GM12878 (cell line): ENCODE data around the gene SMO. TPM values are rescaled to one million over a fixed set of nuclear protein-coding genes. Genes with fewer than 3 reads are reported as not detected.

ENCODE experiments used
- ATAC-seq: fragments of 200-7000 bp; cut with Tn5 transposase; 3 replicates; pipeline ENCODE4 v1.9.1; 2020; ENCODE audit warnings: mild to moderate bottlenecking, moderate library complexity
- BruUV-seq: library from RNA; stranded (reverse); fragments of 400-500 nt; replicated peaks from 2 replicates; lab custom pipeline; 2021; lab: Mats Ljungman, UMichigan
- CTCF ChIA-PET: fragments of 300-600 bp; sonication (Branson Sonifier 250); formaldehyde crosslinking; extraction: SDS; loops from one replicate; lab custom pipeline; 2021; ENCODE audit warnings: inconsistent platforms; lab: Yijun Ruan, JAX
- POLR2A ChIA-PET: fragments of 350-600 bp; formaldehyde crosslinking; extraction: SDS; loops from one replicate; lab custom pipeline; 2021; ENCODE audit warnings: inconsistent platforms; lab: Charles Lee
- RAD21 ChIA-PET: fragments of 300-600 bp; sonication (Branson Sonifier 250); formaldehyde crosslinking; loops from one replicate; lab custom pipeline; 2023; ENCODE audit warnings: antibody characterized with exemption; ENCODE audit not compliant: unreplicated experiment; lab: Charles Lee
- SMC1A ChIA-PET: fragments of 300-600 bp; sonication (Branson Sonifier 250); formaldehyde crosslinking; loops from one replicate; lab custom pipeline; 2023; ENCODE audit not compliant: unreplicated experiment, uncharacterized antibody; lab: Charles Lee
- DNase-seq: peaks from one replicate; pipeline ENCODE4 v3.0.0-alpha.2; 2011; ENCODE audit warnings: low read depth, low spot score
- FAIRE-seq: peaks from 3 replicates; lab custom pipeline; 2011; peaks lifted over from hg19 to GRCh38; lab: Jason Lieb, UNC
- H2AFZ ChIP-seq: 2 replicates; pipeline ENCODE4 v1.6.0; 2011; ENCODE audit warnings: low read depth, low read length, control low read depth; ENCODE audit not compliant: control insufficient read depth
- H3K27ac ChIP-seq: 2 replicates; pipeline ENCODE4 v1.5.1; 2011; ENCODE audit warnings: control low read depth; ENCODE audit not compliant: control insufficient read depth, insufficient read depth
- H3K27me3 ChIP-seq, 2 experiments: replicated peaks in 1 of 2; 2 replicates each; pipeline versions ENCODE4 v1.6.0 to v1.6.1; 2011; ENCODE audit warnings: low read length in 1 of 2; ENCODE audit not compliant: control insufficient read depth in 2 of 2, insufficient read depth in 2 of 2
- H3K36me3 ChIP-seq, 2 experiments: 2 replicates each; pipeline ENCODE4 v1.5.1; 2011; ENCODE audit warnings: low read length in 1 of 2; ENCODE audit not compliant: control insufficient read depth in 2 of 2, insufficient read depth in 2 of 2
- H3K4me1 ChIP-seq: 2 replicates; pipeline ENCODE4 v1.6.1; 2011; ENCODE audit warnings: mild to moderate bottlenecking, low read length, moderate library complexity, mixed read lengths; ENCODE audit not compliant: control insufficient read depth, insufficient read depth
- H3K4me2 ChIP-seq: 2 replicates; pipeline ENCODE4 v1.6.0; 2011; ENCODE audit warnings: control low read depth; ENCODE audit not compliant: control insufficient read depth, insufficient read depth
- H3K4me3 ChIP-seq: fragments of 200-600 bp; sonication (generic); 2 replicates; pipeline ENCODE4 v1.5.1; 2016
- H3K79me2 ChIP-seq: 2 replicates; pipeline ENCODE4 v1.6.0; 2011; ENCODE audit warnings: low read length; ENCODE audit not compliant: control insufficient read depth, insufficient read depth
- H3K9ac ChIP-seq: 2 replicates; pipeline ENCODE4 v1.8.0; 2011; ENCODE audit warnings: low read length, control low read depth, mixed read lengths; ENCODE audit not compliant: control insufficient read depth, insufficient read depth
- H3K9me3 ChIP-seq: replicated peaks from 3 replicates; pipeline ENCODE4 v1.5.1; 2011; ENCODE audit warnings: mild to moderate bottlenecking, low read length; ENCODE audit not compliant: control insufficient read depth, insufficient read depth
- H4K20me1 ChIP-seq: 2 replicates; pipeline ENCODE4 v1.6.0; 2011; ENCODE audit not compliant: control insufficient read depth, insufficient read depth
- NFIC ChIP-seq: IDR thresholded peaks from 2 replicates; pipeline ENCODE4 v1.6.1; 2012; ENCODE audit warnings: low read depth, mild to moderate bottlenecking, inconsistent platforms, low read length, moderate library complexity
- TCF3 ChIP-seq: IDR thresholded peaks from 2 replicates; pipeline ENCODE4 v1.6.1; 2012; ENCODE audit warnings: low read depth, mild to moderate bottlenecking, low read length, borderline replicate concordance; ENCODE audit not compliant: insufficient read depth
- WGBS: methylation state at CpG from one replicate; pipeline ENCODE4 v1.1.6; 2016; ENCODE audit warnings: low lambda C conversion rate; ENCODE audit not compliant: insufficient replicate concordance, insufficient coverage; ENCODE audit errors: missing lambda C conversion rate; 5-methylcytosine and 5-hydroxymethylcytosine counted together
- in situ Hi-C: fragments of 300-500 bp; cut with MboI; formaldehyde crosslinking; loops from 9 replicates; pipeline ENCODE4 v1.14.3; 2018; ENCODE audit warnings: mixed read lengths
- intact Hi-C: fragments of 100-400 bp; cut with micrococcal nuclease; formaldehyde crosslinking; loops from one replicate; pipeline ENCODE4 v1.14.2; 2022; ENCODE audit not compliant: unreplicated experiment
- polyA plus RNA-seq, 11 experiments: library from polyadenylated mRNA; depleted of rRNA in 4 of 11; unstranded in 6 of 11; stranded (reverse) in 5 of 11; fragments of >200 nt; fragmentation: Nextera tagmentation in 4 of 11; fragmentation: Illumina TruSeq in 1 of 11; extraction: Ambion mirVana in 4 of 11; extraction: Trizol in 1 of 11; gene quantifications; 1 replicate in 1 of 11; 2 replicates in 10 of 11; pipeline versions ENCODE4 v1.2.1 to v1.2.3, GENCODE V29; 2011 to 2016; ENCODE audit warnings: inconsistent platforms in 2 of 11, missing spikeins in 2 of 11, low read depth in 1 of 11
- small RNA-seq: library from RNA; depleted of rRNA; stranded (forward); fragments of <200 nt; gene quantifications from one replicate; pipeline ENCODE3, GENCODE V24; 2014
- total RNA-seq, 4 experiments: library from RNA; depleted of rRNA in 3 of 4; stranded (reverse); fragments of >200 nt in 3 of 4; fragmentation: Illumina TruSeq in 1 of 4; extraction: Trizol in 1 of 4; gene quantifications; 2 replicates each; pipeline versions ENCODE4 v1.2.1 to v1.2.3, GENCODE V29; 2013 to 2021

Gene SMO
- total and polyA plus RNA-seq, 10 of the 15 experiments (the other 5 are each of a cell fraction or from before 2014, with no cell fraction given) = 0.40 to 11.2 (median 2.6) TPM

DNA sequence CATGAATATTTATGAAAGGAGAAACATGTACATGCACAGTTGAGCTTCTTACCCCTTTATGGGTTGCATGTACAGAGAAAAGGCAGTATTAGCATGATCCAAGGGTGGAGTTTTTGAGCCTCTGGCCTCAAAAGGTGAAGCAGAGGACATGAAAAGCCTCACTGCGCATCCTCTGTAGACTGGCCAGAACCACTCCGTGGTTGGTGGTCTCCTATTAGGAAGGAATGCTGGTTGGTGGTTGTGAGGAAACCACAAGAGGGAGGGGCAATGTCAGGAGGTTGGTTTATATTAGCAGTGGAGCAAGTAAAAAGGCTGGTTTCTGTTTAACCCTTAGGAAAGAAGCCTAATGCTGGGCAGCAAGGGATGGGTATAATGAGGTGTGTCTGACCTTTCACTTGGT, 73.9 kb downstream of the SMO start:
- DNase-seq (no peak), ATAC-seq (no peak), FAIRE-seq (no peak)
- TF ChIP-seq TCF3 = no peak
- TF ChIP-seq NFIC = no peak
- no peak overlapping the region for H3K4me3 ChIP-seq
- no peak overlapping the region for H3K9ac ChIP-seq
- no peaks in the 10 kb centered on the region for H4K20me1 ChIP-seq
- H3K79me2 ChIP-seq = no peaks in the 10 kb centered on the region
- no peak overlapping the region for H2AFZ ChIP-seq
- ChIA-PET CTCF (interaction anchor here (1.0 to 3.0 kb wide), 4 partner anchors 9 to 105 kb away, joined by 4 to 16 read pairs (median 8); no protein-coding TSS in a partner anchor), POLR2A (no interaction called here), SMC1A (interaction anchor here (0.9 to 2.3 kb wide), 3 partner anchors 9 to 14 kb away, joined by 3 to 8 read pairs (median 3); no protein-coding TSS in a partner anchor), RAD21 (interaction anchor here (1.0 kb wide), 1 partner anchor 38 kb away, joined by 3 read pairs; no protein-coding TSS in a partner anchor)
- H3K27ac ChIP-seq = no peak overlapping the region
- no peaks in the 10 kb centered on the region for H3K27me3 ChIP-seq
- no TSS peak for BruUV-seq
- H3K4me1 ChIP-seq = peaks cover 3% of the 10 kb centered on the region; the same call in 1 of the 2 replicates
- H3K36me3 ChIP-seq = no peaks in the 10 kb centered on the region
- in situ Hi-C loops = no loop called here
- H3K9me3 ChIP-seq = no peaks in the 10 kb centered on the region
- H3K4me2 ChIP-seq = no peak overlapping the region
- intact Hi-C loops = no loop called here
- 79% methylated on average over 2 of the region's 2 CpGs for WGBS

Small RNA genes lying within 50 kb of the gene (small RNA-seq; reads per million reads assigned to genes)
- not detected for gene RNY1P11

Other genes starting within 250 kb of the SMO start
- gene TNPO3, start 133.5 kb upstream of the SMO start, total RNA-seq (2014; rRNA removed) = 72.7 and 77.4 TPM in 2 replicates
- 64.3 and 64.5 TPM in 2 replicates for gene TNPO3, start 133.5 kb upstream of the SMO start, total RNA-seq (2014; rRNA removed; fragmentation: Illumina TruSeq; extraction: Trizol)
- gene TNPO3, start 133.5 kb upstream of the SMO start, total RNA-seq (2021) = 63.0 and 67.6 TPM in 2 replicates
- gene TNPO3, start 133.5 kb upstream of the SMO start, polyA plus RNA-seq (2011; rRNA removed) = 46.6 and 56.7 TPM in 2 replicates
- gene TNPO3, start 133.5 kb upstream of the SMO start, polyA plus RNA-seq (2014; fragmentation: Illumina TruSeq; extraction: Trizol) = 68.7 and 68.9 TPM in 2 replicates
- gene TNPO3, start 133.5 kb upstream of the SMO start, polyA plus RNA-seq (2014; fragmentation: Nextera tagmentation; extraction: Ambion mirVana) = 10 to 100 TPM; 17.6 to 23.5 TPM
- gene TNPO3, start 133.5 kb upstream of the SMO start, polyA plus RNA-seq (2014; rRNA removed) = 52.4 and 57.4 TPM in 2 replicates
- gene TNPO3, start 133.5 kb upstream of the SMO start, polyA plus RNA-seq (2016; fragmentation: Nextera tagmentation; extraction: Ambion mirVana) = 10 to 100 TPM; 84.5 to 91.8 TPM
- 108 and 109 TPM in 2 replicates for gene TSPAN33, start 43.9 kb upstream of the SMO start, total RNA-seq (2014; rRNA removed)
- gene TSPAN33, start 43.9 kb upstream of the SMO start, total RNA-seq (2014; rRNA removed; fragmentation: Illumina TruSeq; extraction: Trizol) = 77.8 and 78.8 TPM in 2 replicates
- 113 and 122 TPM in 2 replicates for gene TSPAN33, start 43.9 kb upstream of the SMO start, total RNA-seq (2021)
- gene TSPAN33, start 43.9 kb upstream of the SMO start, polyA plus RNA-seq (2011; rRNA removed) = 89.1 and 123 TPM in 2 replicates
- 78.5 and 94.8 TPM in 2 replicates for gene TSPAN33, start 43.9 kb upstream of the SMO start, polyA plus RNA-seq (2014; fragmentation: Illumina TruSeq; extraction: Trizol)
- 10 to 100 TPM; 17.8 to 30.0 TPM for gene TSPAN33, start 43.9 kb upstream of the SMO start, polyA plus RNA-seq (2014; fragmentation: Nextera tagmentation; extraction: Ambion mirVana)
- gene TSPAN33, start 43.9 kb upstream of the SMO start, polyA plus RNA-seq (2014; rRNA removed) = 95.6 and 99.0 TPM in 2 replicates
- 10 to 100 TPM; 12.0 to 15.8 TPM for gene TSPAN33, start 43.9 kb upstream of the SMO start, polyA plus RNA-seq (2016; fragmentation: Nextera tagmentation; extraction: Ambion mirVana)
- 6.0 and 6.7 TPM in 2 replicates for gene AHCYL2, start 36.4 kb downstream of the SMO start, total RNA-seq (2014; rRNA removed)
- gene AHCYL2, start 36.4 kb downstream of the SMO start, total RNA-seq (2014; rRNA removed; fragmentation: Illumina TruSeq; extraction: Trizol) = 4.7 and 5.5 TPM in 2 replicates
- 7.0 and 8.3 TPM in 2 replicates for gene AHCYL2, start 36.4 kb downstream of the SMO start, total RNA-seq (2021)
- 29.1 and 31.4 TPM in 2 replicates for gene AHCYL2, start 36.4 kb downstream of the SMO start, polyA plus RNA-seq (2011; rRNA removed)
- gene AHCYL2, start 36.4 kb downstream of the SMO start, polyA plus RNA-seq (2014; fragmentation: Illumina TruSeq; extraction: Trizol) = 7.7 and 9.8 TPM in 2 replicates
- 1 to 10 TPM; 1.7 to 2.0 TPM for gene AHCYL2, start 36.4 kb downstream of the SMO start, polyA plus RNA-seq (2014; fragmentation: Nextera tagmentation; extraction: Ambion mirVana)
- gene AHCYL2, start 36.4 kb downstream of the SMO start, polyA plus RNA-seq (2014; rRNA removed) = 5.0 and 6.1 TPM in 2 replicates
- 1 to 10 TPM; 3.5 to 4.4 TPM for gene AHCYL2, start 36.4 kb downstream of the SMO start, polyA plus RNA-seq (2016; fragmentation: Nextera tagmentation; extraction: Ambion mirVana)
- gene STRIP2, start 245.8 kb downstream of the SMO start, total RNA-seq (2014; rRNA removed) = 1.7 and 1.9 TPM in 2 replicates
- 1.1 and 1.5 TPM in 2 replicates for gene STRIP2, start 245.8 kb downstream of the SMO start, total RNA-seq (2014; rRNA removed; fragmentation: Illumina TruSeq; extraction: Trizol)
- 1.7 and 1.8 TPM in 2 replicates for gene STRIP2, start 245.8 kb downstream of the SMO start, total RNA-seq (2021)
- 5.4 and 5.8 TPM in 2 replicates for gene STRIP2, start 245.8 kb downstream of the SMO start, polyA plus RNA-seq (2011; rRNA removed)
- 1.2 and 1.8 TPM in 2 replicates for gene STRIP2, start 245.8 kb downstream of the SMO start, polyA plus RNA-seq (2014; fragmentation: Illumina TruSeq; extraction: Trizol)
- gene STRIP2, start 245.8 kb downstream of the SMO start, polyA plus RNA-seq (2014; fragmentation: Nextera tagmentation; extraction: Ambion mirVana) = under 1 TPM; 0.48 to 0.58 TPM
- gene STRIP2, start 245.8 kb downstream of the SMO start, polyA plus RNA-seq (2014; rRNA removed) = 1.5 and 2.5 TPM in 2 replicates
- gene STRIP2, start 245.8 kb downstream of the SMO start, polyA plus RNA-seq (2016; fragmentation: Nextera tagmentation; extraction: Ambion mirVana) = 1 to 10 TPM; 3.0 to 3.2 TPM